ENCODE measurements around the gene BORCS5. TPM values are rescaled to one million over a fixed set of nuclear protein-coding genes. Genes with fewer than 3 reads are reported as not detected.

Gene BORCS5
- total and polyA plus RNA-seq, 5 experiments from 2014 or later: 12.4 to 18.4 (median 15.7) TPM

DNA sequence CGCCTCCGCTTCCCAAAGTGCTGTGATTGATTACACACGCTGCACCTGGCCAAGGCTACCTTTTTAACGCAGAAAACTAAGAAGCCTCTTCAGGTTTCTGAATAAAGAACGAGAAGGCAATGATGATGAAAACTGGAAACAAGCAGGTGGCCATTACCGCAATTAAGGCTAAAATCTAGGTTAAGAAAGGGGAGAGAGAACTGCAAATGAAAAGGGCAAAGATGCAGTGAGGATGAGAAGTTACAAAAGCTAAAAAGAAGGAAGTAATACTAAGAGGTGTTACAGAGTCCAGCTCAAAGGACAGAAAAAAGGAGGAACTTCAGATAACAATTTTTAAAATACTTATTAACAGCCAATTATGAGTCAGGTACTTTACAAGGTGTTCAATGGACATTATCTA lies 126.1 kb downstream of the BORCS5 start:
- Mint-ChIP-seq H3K27me3 (no peaks in the 10 kb centered on the region), H3K9me3 (no peaks in the 10 kb centered on the region), H3K27ac (peak overlapping the region; percentile 93 to 100 (median 97)), H3K36me3 (peaks cover 8 to 40% (median 30%) of the 10 kb centered on the region in 3 donors), H3K4me1 (peaks cover 19 to 64% (median 36%) of the 10 kb centered on the region in 4 donors), H3K4me3 (peak overlapping the region; percentile 42 to 92 (median 73))
- ATAC-seq (no peak), DNase-seq (no peak)
- POLR2A ChIA-PET: interaction anchor here (0.6 to 5.4 kb wide), 4 partner anchors 16 to 50 kb away, joined by 3 to 37 read pairs (median 4); no protein-coding TSS in a partner anchor

DNA sequence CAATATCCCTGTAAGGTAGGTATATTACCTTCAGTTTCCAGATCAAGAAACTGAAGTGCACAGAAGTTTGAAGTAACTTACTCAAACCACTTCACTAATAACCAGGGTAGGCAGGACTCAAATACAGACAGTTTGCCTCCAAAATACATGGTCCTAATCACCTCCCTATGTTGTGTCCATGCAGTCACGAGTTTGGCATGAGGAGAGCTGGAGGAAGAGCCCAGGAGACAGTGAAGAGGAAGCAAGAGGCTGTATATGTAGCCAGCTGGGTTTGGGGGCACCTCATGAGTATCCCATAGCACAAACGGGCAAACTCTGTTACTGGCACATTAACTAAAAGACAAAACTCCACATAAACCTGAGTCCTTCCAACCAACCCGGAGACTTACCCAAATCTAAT lies 126.6 kb downstream of the BORCS5 start:
- H3K36me3 Mint-ChIP-seq: peaks cover 9 to 39% (median 31%) of the 10 kb centered on the region in 3 donors
- H3K9me3 Mint-ChIP-seq: no peaks in the 10 kb centered on the region
- H3K4me3 Mint-ChIP-seq: peak overlapping the region in 7 of 10 donors; percentile 2 to 88 (median 52)
- peaks cover 21 to 67% (median 38%) of the 10 kb centered on the region in 4 donors for H3K4me1 Mint-ChIP-seq
- POLR2A ChIA-PET: interaction anchor here (0.6 to 5.4 kb wide), 2 partner anchors 17 to 50 kb away, joined by 4 to 37 read pairs; no protein-coding TSS in a partner anchor
- DNase-seq (no peak), ATAC-seq (no peak)
- H3K27ac Mint-ChIP-seq: peak overlapping the region; percentile 90 to 100 (median 96)
- no peaks in the 10 kb centered on the region for H3K27me3 Mint-ChIP-seq

DNA sequence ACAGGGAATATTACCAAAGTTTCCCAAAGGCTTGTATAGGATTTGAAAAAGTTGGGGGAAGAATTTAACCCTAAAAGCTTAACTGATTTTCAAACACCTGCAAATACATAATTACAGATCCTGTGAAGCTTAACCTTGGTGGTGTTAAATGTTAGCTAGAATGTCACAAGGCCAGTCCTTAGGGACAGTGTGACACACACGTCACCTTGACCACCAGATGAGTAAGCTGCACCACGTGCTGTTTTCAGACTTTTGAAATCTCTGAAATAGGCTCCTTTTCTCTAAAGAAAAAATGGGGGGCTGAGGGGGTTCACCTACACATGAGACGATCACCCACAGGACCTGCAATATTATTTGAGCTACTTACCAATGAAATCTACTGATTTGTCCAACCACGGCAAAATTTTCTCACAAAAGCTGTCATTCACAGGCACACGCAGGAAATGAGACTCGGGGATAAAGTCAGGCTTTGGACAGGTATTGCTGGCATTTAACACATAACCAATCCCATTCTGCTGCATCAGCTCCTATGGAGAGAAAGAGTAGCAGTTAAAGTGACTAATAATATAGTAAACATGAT lies 129.9 kb downstream of the BORCS5 start:
- POLR2A ChIA-PET: no interaction called here
- Mint-ChIP-seq H3K4me3 (no peak overlapping the region), H3K4me1 (peaks cover 20 to 40% (median 25%) of the 10 kb centered on the region in 4 donors), H3K27me3 (no peaks in the 10 kb centered on the region), H3K36me3 (peaks cover 9 to 22% (median 19%) of the 10 kb centered on the region in 3 donors), H3K27ac (peak overlapping the region in 7 of 10 donors; percentile 50 to 89 (median 77)), H3K9me3 (no peaks in the 10 kb centered on the region)
- ATAC-seq: no peak
- no peak for DNase-seq

DNA sequence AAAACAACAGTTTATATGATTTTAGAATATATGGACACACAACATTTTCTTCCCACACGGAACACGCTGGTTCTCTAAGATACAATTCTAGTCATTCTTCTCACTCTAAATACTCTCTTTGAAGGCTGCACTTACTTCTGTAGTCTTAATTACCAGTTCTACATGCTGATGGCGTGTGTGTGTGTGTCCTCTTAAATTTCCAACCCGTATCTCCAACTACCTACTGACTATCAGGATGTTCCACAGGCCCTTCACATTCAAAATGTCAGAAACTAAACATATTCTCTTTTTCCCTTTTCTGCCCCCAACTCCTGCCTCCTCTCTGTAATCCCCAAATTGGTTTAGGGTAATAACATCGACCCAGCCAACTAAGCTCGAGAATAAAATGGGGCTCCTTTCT lies 130.6 kb downstream of the BORCS5 start:
- POLR2A ChIA-PET: interaction anchor here (0.5 kb wide), 1 partner anchor 46 kb away, joined by 4 read pairs; no protein-coding TSS in a partner anchor
- peaks cover 9 to 22% (median 19%) of the 10 kb centered on the region in 3 donors for H3K36me3 Mint-ChIP-seq
- ATAC-seq (no peak), DNase-seq (no peak)
- H3K27ac Mint-ChIP-seq: peak overlapping the region in 9 of 10 donors; percentile 19 to 89 (median 65)
- H3K9me3 Mint-ChIP-seq: no peaks in the 10 kb centered on the region
- no peaks in the 10 kb centered on the region for H3K27me3 Mint-ChIP-seq
- H3K4me1 Mint-ChIP-seq: peaks cover 16 to 33% (median 19%) of the 10 kb centered on the region in 4 donors
- H3K4me3 Mint-ChIP-seq: no peak overlapping the region

DNA sequence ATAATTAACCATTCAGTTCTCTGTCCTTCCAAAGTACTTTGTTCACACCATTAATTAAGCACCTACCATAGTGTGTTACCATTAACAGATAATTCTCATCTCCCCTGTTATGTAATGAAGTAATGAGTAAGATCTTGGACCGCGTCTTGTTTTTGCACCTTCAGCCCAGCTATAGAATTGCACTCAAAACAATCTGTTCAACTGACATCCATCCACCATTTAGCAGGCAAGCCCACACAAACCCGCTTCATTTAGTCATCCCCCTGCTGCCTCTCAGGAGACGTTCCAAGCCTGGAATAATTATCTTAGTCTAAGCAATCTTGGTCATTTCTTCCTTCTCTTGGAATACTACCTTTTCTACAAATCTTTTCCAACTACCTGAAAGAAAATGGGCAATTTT lies 131.4 kb downstream of the BORCS5 start:
- DNase-seq: no peak
- no peak for ATAC-seq
- H3K4me1 Mint-ChIP-seq: peaks cover 10 to 26% (median 13%) of the 10 kb centered on the region in 4 donors
- no peak overlapping the region for H3K4me3 Mint-ChIP-seq
- H3K27me3 Mint-ChIP-seq: no peaks in the 10 kb centered on the region
- POLR2A ChIA-PET: interaction anchor here (0.6 to 1.8 kb wide), 2 partner anchors 31 to 47 kb away, joined by 3 to 4 read pairs; no protein-coding TSS in a partner anchor
- peaks cover 9 to 22% (median 19%) of the 10 kb centered on the region in 3 donors for H3K36me3 Mint-ChIP-seq
- no peaks in the 10 kb centered on the region for H3K9me3 Mint-ChIP-seq
- peak overlapping the region in 8 of 10 donors; percentile 25 to 89 (median 61) for H3K27ac Mint-ChIP-seq

DNA sequence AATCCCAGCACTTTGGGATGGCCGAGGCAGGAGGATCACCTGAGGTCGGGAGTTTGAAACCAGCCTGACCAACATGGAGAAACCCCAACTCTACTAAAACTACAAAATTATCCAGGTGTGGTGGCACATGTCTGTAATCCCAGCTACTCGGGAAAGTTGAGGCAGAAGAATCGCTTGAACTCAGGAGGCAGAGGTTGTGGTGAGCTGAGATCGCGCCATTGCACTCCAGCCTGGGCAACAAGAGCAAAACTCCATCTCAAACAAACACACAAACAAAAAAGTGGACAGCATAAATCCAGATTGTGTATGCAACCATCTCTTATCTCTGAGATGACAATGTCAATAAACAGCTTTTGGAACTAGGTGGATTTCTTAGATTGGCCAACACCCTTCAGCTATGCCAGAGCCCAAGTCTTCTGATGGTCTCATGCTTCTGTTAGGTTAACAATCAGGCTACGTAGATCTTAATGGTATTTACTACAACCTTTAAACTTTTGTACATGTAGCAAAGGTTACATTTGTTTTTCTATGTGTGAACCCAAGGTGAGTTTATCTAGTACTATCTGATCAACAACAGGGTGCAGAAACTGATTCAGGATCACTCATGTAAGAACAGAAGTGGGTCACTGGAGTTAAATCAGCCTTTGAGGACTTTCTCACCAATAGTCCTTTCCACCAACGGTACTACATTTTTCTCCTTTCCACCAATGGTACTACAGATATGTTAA lies 132.1 kb downstream of the BORCS5 start:
- no peaks in the 10 kb centered on the region for H3K9me3 Mint-ChIP-seq
- H3K4me3 Mint-ChIP-seq: no peak overlapping the region
- no peaks in the 10 kb centered on the region for H3K27me3 Mint-ChIP-seq
- DNase-seq (no peak), ATAC-seq (no peak)
- peaks cover 6 to 20% (median 7%) of the 10 kb centered on the region in 4 donors for H3K4me1 Mint-ChIP-seq
- POLR2A ChIA-PET: interaction anchor here (0.6 to 1.8 kb wide), 2 partner anchors 31 to 47 kb away, joined by 3 to 4 read pairs; no protein-coding TSS in a partner anchor
- H3K27ac Mint-ChIP-seq: peak overlapping the region in 8 of 10 donors; percentile 18 to 89 (median 40)
- H3K36me3 Mint-ChIP-seq: peaks cover 9 to 20% (median 19%) of the 10 kb centered on the region in 3 donors

DNA sequence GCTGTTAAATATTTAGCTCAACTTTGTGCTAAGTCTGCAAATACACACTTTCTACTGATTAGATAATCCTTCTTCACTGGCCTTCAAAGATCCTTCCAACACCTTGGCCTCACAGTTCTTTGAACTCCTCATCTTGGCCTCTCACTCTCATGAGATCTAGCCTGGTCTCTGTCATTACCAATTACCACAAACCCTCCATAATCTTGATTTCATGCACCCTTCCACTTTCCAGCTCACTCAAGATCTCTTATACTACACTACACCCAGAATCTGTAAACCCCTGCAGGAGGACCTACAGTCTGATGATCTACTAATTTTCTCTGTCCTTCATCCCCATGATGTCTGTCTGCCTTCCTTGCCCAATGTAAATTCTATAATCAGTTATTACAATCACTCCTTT lies 134.7 kb downstream of the BORCS5 start:
- H3K4me3 Mint-ChIP-seq: no peak overlapping the region

DNA sequence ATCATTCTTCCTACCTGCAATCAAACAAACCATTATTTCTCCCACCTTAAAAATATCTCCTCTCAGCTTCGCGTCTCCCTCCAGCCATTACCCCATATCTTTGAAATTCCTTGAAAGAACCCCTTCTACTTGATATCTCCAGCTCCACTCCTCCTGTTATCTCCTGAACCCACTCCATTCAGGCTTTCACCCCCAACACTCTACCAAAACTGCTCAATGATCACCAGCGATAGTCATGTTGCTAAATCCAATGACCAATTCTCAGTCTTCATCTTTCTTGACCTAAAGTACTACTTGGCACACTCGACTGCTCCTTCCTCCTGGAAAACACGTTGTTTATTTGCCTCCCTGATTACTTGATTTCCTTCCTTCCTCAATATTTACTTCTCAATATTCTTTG lies 135.7 kb downstream of the BORCS5 start:
- Mint-ChIP-seq H3K4me3 (no peak overlapping the region), H3K4me1 (peaks cover 0 to 9% (median 5%) of the 10 kb centered on the region in 4 donors), H3K27ac (no peak overlapping the region), H3K27me3 (no peaks in the 10 kb centered on the region), H3K9me3 (no peaks in the 10 kb centered on the region), H3K36me3 (peaks cover 5 to 19% (median 10%) of the 10 kb centered on the region in 3 donors)
- POLR2A ChIA-PET: interaction anchor here (1.6 kb wide), 1 partner anchor 26 kb away, joined by 3 read pairs; no protein-coding TSS in a partner anchor
- no peak for ATAC-seq
- DNase-seq: no peak

More for the DNA sequence above, 134.7 kb downstream of the BORCS5 start:
- POLR2A ChIA-PET: interaction anchor here (1.6 kb wide), 1 partner anchor 25 kb away, joined by 3 read pairs; no protein-coding TSS in a partner anchor
- no peaks in the 10 kb centered on the region for H3K27me3 Mint-ChIP-seq
- ATAC-seq (no peak), DNase-seq (no peak)
- H3K27ac Mint-ChIP-seq: no peak overlapping the region
- H3K4me1 Mint-ChIP-seq: peaks cover 0 to 14% (median 6%) of the 10 kb centered on the region in 4 donors
- peaks cover 6 to 17% (median 10%) of the 10 kb centered on the region in 3 donors for H3K36me3 Mint-ChIP-seq
- H3K9me3 Mint-ChIP-seq: no peaks in the 10 kb centered on the region

DNA sequence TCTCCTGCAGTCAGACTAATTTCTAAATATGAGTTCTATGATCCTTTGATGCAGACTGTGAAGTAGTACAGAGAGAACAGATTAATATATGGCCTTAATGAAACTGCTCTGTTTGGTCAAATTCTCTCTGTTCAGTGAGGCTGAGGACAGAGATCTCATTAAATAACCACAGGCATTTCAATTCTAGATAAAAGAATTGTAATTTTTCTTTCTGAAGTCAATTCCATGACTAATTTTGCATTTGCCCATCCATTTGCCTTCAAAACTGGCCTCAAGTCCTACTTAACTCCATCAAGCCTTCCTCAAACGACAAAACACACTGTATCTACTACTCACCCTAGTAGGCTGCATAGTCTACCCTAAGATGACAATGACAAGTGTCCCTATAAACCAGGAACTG lies 138.7 kb downstream of the BORCS5 start:
- ATAC-seq (no peak), DNase-seq (no peak)
- Mint-ChIP-seq H3K4me1 (peaks cover 0 to 9% (median 3%) of the 10 kb centered on the region in 4 donors), H3K27me3 (no peaks in the 10 kb centered on the region), H3K4me3 (no peak overlapping the region), H3K36me3 (peaks cover 0 to 21% (median 14%) of the 10 kb centered on the region in 3 donors), H3K27ac (peak overlapping the region in 2 of 10 donors; percentile 33 to 41), H3K9me3 (no peaks in the 10 kb centered on the region)
- POLR2A ChIA-PET: interaction anchor here (0.7 kb wide), 1 partner anchor 747 kb away, joined by 5 read pairs; no protein-coding TSS in a partner anchor

DNA sequence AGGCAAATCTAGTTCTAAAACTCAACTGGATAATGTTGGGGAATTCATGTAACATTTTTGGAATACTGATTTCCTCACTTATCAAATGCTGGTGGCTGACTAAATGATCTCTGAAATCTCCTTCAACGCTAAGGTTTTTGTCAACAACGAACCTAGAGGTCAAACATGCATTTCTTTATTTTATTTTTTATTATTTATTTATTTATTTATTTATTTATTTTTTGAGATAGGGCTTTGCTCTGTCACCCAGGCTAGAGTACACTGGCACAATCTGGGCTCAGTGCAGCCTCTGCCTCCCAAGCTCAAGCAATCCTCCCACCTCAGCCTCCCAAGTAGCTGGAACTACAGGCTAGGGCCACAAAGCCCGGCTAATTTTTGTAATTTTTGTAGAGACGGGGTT lies 141.3 kb downstream of the BORCS5 start:
- Mint-ChIP-seq H3K36me3 (peaks cover 0 to 23% (median 14%) of the 10 kb centered on the region in 3 donors), H3K4me1 (peaks cover 3 to 19% (median 12%) of the 10 kb centered on the region in 4 donors), H3K9me3 (no peaks in the 10 kb centered on the region), H3K4me3 (no peak overlapping the region), H3K27ac (peak overlapping the region in 1 of 10 donors; percentile 27), H3K27me3 (no peaks in the 10 kb centered on the region)
- POLR2A ChIA-PET: no interaction called here
- ATAC-seq (no peak), DNase-seq (no peak)

DNA sequence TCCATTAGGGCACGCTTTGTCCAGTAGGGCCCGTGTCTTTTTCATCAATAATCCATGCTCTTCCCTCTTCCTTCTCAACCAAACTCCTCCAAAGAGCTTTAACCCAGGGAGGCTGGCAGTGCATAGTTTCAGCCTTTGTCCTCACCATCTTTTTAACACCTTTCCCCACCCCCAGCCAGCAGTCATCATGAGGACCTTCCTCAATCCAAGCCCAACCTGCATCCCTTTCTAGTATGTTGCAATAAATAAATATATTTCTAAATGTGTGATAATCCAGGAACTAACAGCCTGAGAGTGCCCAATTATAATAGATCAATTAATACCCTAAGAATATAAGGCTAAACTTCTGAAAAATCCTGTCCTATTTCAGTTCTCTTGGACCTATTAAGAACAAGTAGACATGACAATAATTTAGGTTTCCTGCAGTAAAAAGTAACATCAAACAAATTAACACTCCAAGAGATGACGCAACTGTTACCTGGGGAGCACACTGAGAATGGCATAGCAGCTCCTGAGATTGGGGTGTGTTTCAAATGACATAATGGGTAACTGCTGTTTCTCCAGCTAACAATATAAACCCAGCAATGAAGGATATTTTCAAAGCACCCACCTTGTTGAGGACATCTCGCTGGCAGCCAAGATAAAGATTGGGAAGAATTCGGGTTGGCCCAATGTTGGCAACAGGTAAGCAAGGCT lies 143.2 kb downstream of the BORCS5 start:
- POLR2A ChIA-PET: no interaction called here
- DNase-seq (no peak), ATAC-seq (no peak)
- H3K27ac Mint-ChIP-seq: peak overlapping the region in 8 of 10 donors; percentile 7 to 66 (median 37)
- peaks cover 3 to 23% (median 17%) of the 10 kb centered on the region in 4 donors for H3K4me1 Mint-ChIP-seq
- peak overlapping the region in 1 of 10 donors; percentile 37 for H3K4me3 Mint-ChIP-seq
- H3K9me3 Mint-ChIP-seq: no peaks in the 10 kb centered on the region
- peaks cover 0 to 23% (median 14%) of the 10 kb centered on the region in 3 donors for H3K36me3 Mint-ChIP-seq
- H3K27me3 Mint-ChIP-seq: no peaks in the 10 kb centered on the region

DNA sequence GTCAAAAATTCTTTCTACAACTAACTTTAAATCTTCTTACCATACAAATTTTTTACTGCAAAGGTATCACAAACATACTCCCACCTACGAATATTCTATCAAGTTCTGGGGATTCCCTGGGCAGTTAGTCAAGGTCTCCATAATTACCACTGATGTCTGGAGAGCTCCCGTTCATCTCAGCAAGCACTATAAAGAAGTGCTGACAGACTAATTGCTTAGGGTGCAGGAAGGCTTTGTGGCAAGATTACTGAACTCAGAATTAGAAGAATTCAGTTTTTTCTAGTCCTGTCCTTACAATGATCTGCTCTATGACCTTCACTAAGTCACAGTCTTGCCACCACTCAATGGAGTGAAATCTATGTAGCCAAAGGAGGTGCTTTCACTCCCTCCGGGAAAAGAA lies 144.2 kb downstream of the BORCS5 start:
- Mint-ChIP-seq H3K4me1 (peaks cover 6 to 34% (median 26%) of the 10 kb centered on the region in 4 donors), H3K27me3 (no peaks in the 10 kb centered on the region), H3K4me3 (no peak overlapping the region), H3K36me3 (peaks cover 0 to 20% (median 8%) of the 10 kb centered on the region in 3 donors), H3K27ac (peak overlapping the region in 7 of 10 donors; percentile 15 to 63 (median 54)), H3K9me3 (no peaks in the 10 kb centered on the region)
- ATAC-seq (no peak), DNase-seq (no peak)
- POLR2A ChIA-PET: no interaction called here

Data from naive thymus-derived CD8-positive, alpha-beta T cell (primary cell).